ENCODE measurements around the gene TSPAN14.

GRCh38 chr10:80443531-80443974 lies 10.6 kb upstream of the TSPAN14 start:
- TF ChIP-seq, protein P1, sequence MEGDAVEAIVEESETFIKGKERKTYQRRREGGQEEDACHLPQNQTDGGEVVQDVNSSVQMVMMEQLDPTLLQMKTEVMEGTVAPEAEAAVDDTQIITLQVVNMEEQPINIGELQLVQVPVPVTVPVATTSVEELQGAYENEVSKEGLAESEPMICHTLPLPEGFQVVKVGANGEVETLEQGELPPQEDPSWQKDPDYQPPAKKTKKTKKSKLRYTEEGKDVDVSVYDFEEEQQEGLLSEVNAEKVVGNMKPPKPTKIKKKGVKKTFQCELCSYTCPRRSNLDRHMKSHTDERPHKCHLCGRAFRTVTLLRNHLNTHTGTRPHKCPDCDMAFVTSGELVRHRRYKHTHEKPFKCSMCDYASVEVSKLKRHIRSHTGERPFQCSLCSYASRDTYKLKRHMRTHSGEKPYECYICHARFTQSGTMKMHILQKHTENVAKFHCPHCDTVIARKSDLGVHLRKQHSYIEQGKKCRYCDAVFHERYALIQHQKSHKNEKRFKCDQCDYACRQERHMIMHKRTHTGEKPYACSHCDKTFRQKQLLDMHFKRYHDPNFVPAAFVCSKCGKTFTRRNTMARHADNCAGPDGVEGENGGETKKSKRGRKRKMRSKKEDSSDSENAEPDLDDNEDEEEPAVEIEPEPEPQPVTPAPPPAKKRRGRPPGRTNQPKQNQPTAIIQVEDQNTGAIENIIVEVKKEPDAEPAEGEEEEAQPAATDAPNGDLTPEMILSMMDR (IDR thresholded peaks at IDR 0.05; ENCODE audit: low read length), result peak; percentile 34; the same call in 1 of the 2 replicates
- no peak for TF ChIP-seq EZH2 (IDR thresholded peaks at IDR 0.05; ENCODE audit: borderline replicate concordance, low read length)

Measured in OCI-LY1 (cell line).